Kidney (tissue), 14 donors: ENCODE data around the gene MAD1L1. TPM values are rescaled to one million over a fixed set of nuclear protein-coding genes. Genes with fewer than 3 reads are reported as not detected.

Experiments
- DNase-seq, 5 donors: peaks; one replicate each; pipeline ENCODE4 v3.0.0-alpha.2; 2013 to 2020
- FAIRE-seq: peaks from 2 replicates; lab custom pipeline; 2012; peaks lifted over from hg19 to GRCh38; lab: Jason Lieb, UNC
- H3K27ac ChIP-seq, 2 donors: one replicate each; pipeline ENCODE4 v1.7.0; 2013; ENCODE audit warnings: low read depth in 2 of 2, low read length in 2 of 2, inconsistent platforms in 1 of 2
- H3K27me3 ChIP-seq: one replicate; pipeline ENCODE4 v1.7.1; 2013; ENCODE audit warnings: low read length, inconsistent platforms; ENCODE audit not compliant: control insufficient read depth, insufficient read depth
- H3K36me3 ChIP-seq, 3 donors: one replicate each; pipeline versions ENCODE4 v1.7.0 to v1.7.1; 2013; ENCODE audit warnings: low read length in 3 of 3, control low read depth in 1 of 3, inconsistent platforms in 1 of 3; ENCODE audit not compliant: insufficient read depth in 3 of 3, control insufficient read depth in 2 of 3
- H3K4me1 ChIP-seq, 3 donors: one replicate each; pipeline versions ENCODE4 v1.7.0 to v1.7.1; 2013; ENCODE audit warnings: low read length in 3 of 3, inconsistent platforms in 1 of 3, low read depth in 1 of 3; ENCODE audit not compliant: control insufficient read depth in 2 of 3, insufficient read depth in 2 of 3
- H3K4me3 ChIP-seq, 3 donors: one replicate each; pipeline versions ENCODE4 v1.7.0 to v1.8.1; 2013; ENCODE audit warnings: low read length in 3 of 3, control low read depth in 1 of 3, inconsistent platforms in 1 of 3
- H3K9ac ChIP-seq, 3 donors: one replicate each; pipeline versions ENCODE4 v1.7.0 to v1.7.1; 2013; ENCODE audit warnings: low read length in 3 of 3, control low read depth in 1 of 3, inconsistent platforms in 1 of 3
- H3K9me3 ChIP-seq, 3 donors: one replicate each; pipeline versions ENCODE4 v1.7.0 to v1.7.1; 2013; ENCODE audit warnings: low read length in 3 of 3, control low read depth in 1 of 3, inconsistent platforms in 1 of 3; ENCODE audit not compliant: control insufficient read depth in 2 of 3, insufficient read depth in 1 of 3
- CTCF ChIP-seq: IDR thresholded peaks from 3 replicates; pipeline ENCODE4 v1.5.1; 2012; ENCODE audit warnings: mild to moderate bottlenecking, moderate library complexity, borderline replicate concordance; ENCODE audit not compliant: insufficient read depth; ENCODE audit errors: extremely low read depth
- intact Hi-C: fragments of 100-400 bp; cut with DNase I; formaldehyde crosslinking; loops from one replicate; pipeline ENCODE4 v1.11.1; 2022
- polyA plus RNA-seq: library from polyadenylated mRNA; stranded (reverse); fragments of 350-450 nt; fragmentation: Illumina TruSeq; extraction: RNeasy Lipid Tissue Mini Kit (QIAGEN cat#74804); gene quantifications from one replicate; pipeline ENCODE4 v1.2.3, GENCODE V29; 2014; ENCODE audit warnings: low read depth, low replicate concordance; ENCODE audit not compliant: insufficient read depth
- total RNA-seq: library from RNA; stranded (reverse); fragmentation: NEBNext Ultra II Directional; extraction: Animal tissue kit (Norgen Biotek cat#: 25700); gene quantifications from one replicate; pipeline ENCODE4 v1.2.1, GENCODE V29; 2021
- donor health status: control.
- donor health status: control.
- donor health status: control.
- donor health status: control.
- donor health status: control.
- donor health status: DM: yes; HTN: yes; CAD: no.
- donor health status: Normal renal cell carcinoma (clear cell type).

The MAD1L1 gene
- total and polyA plus RNA-seq, 2 donors from 2014 or later: 33.2 to 45.2 TPM

GRCh38 chr7:2257651-2258050, 24.9 kb upstream of the MAD1L1 start:
- DNase-seq: no peak
- Histone ChIP-seq H3K27ac (no peak overlapping the region), H3K27me3 (no peaks in the 10 kb centered on the region), H3K4me3 (no peak overlapping the region), H3K9ac (no peak overlapping the region), H3K9me3 (no peaks in the 10 kb centered on the region), H3K36me3 (no peaks in the 10 kb centered on the region), H3K4me1 (no peaks in the 10 kb centered on the region)
- no peak for TF ChIP-seq CTCF
- no peak for FAIRE-seq
- intact Hi-C loops: no loop called here

- intact Hi-C loops: no loop called here
- no peak overlapping the region for H3K4me3 ChIP-seq
- H3K9ac ChIP-seq: no peak overlapping the region
- no peak overlapping the region for H3K27ac ChIP-seq
- DNase-seq: no peak
- no peak for FAIRE-seq
- no peaks in the 10 kb centered on the region for H3K27me3 ChIP-seq
- no peaks in the 10 kb centered on the region for H3K4me1 ChIP-seq
- H3K9me3 ChIP-seq: no peaks in the 10 kb centered on the region
- H3K36me3 ChIP-seq: no peaks in the 10 kb centered on the region
- no peak for TF ChIP-seq CTCF
Measured at GRCh38 chr7:2257046-2257551, 24.4 kb upstream of the MAD1L1 start.

DNA sequence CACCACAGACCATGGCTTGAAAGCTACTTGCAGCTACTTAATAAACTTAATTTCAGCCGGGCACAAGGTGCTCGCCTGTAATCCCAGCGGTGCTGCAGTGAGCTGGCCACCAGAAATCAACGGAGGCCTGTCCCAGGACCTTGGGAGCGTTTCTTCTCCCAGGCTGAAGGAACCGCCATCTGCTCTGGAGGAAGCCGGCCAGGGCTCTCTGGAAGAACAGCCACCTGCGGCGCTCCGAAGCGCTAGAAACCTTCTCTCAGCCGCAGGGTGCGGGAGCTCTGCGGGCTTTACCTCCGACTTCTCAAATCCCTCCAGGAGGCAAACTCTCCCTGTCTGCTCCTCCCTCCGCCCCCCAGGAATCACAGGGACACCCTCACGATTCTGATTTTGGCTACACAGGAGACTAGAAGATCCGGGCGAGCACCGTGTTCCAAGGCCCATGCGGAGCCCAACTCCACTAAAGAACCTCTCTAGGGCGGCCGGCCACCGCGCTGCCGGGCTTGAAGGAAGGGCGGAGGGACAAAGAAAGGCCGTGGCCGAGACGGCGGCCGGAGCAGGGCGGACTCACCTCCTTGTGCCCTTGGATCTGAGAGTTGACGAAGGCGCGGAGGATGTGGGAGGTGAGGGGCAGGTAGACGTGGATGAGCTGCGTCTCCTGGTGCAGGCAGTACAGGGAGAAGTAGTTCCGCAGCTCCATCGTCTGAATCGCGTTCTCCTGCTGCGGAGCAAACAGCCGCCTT, 23.7 kb upstream of the MAD1L1 start:
- Histone ChIP-seq H3K4me1 (no peaks in the 10 kb centered on the region), H3K9me3 (no peaks in the 10 kb centered on the region), H3K27ac (no peak overlapping the region), H3K27me3 (no peaks in the 10 kb centered on the region), H3K4me3 (no peak overlapping the region), H3K36me3 (no peaks in the 10 kb centered on the region), H3K9ac (no peak overlapping the region)
- intact Hi-C loops: no loop called here
- FAIRE-seq (no peak), DNase-seq (no peak)
- TF ChIP-seq CTCF: no peak
